ENCODE data around the gene P2RX3. TPM values are rescaled to one million over a fixed set of nuclear protein-coding genes. Genes with fewer than 3 reads are reported as not detected.

Gene P2RX3
- total RNA-seq, 1 donor from 2014 or later = not detected

GRCh38 chr11:57308426-57309060 is 29.6 kb upstream of the P2RX3 start:
- FAIRE-seq = no peak
- Histone ChIP-seq H3K4me1 (ENCODE audit: insufficient read depth, low read length) (peaks cover 52% of the 10 kb centered on the region), H3K27ac (ENCODE audit: low read depth, low read length) (no peak overlapping the region), H3K4me3 (ENCODE audit: insufficient read depth, low read depth, low read length) (no peak overlapping the region), H3K9ac (ENCODE audit: low read length) (no peak overlapping the region), H3K4me2 (ENCODE audit: low read length) (peak overlapping the region; percentile 11), H4K20me1 (ENCODE audit: insufficient read depth, low read length) (peaks cover 80% of the 10 kb centered on the region), H3K9me3 (ENCODE audit: insufficient read depth, low read depth, low read length) (no peaks in the 10 kb centered on the region), H3K27me3 (ENCODE audit: insufficient read depth, low read length) (no peaks in the 10 kb centered on the region), H3K36me3 (ENCODE audit: insufficient read depth, low read length) (peaks cover 22% of the 10 kb centered on the region), H2AFZ (ENCODE audit: low read depth, low read length) (no peak overlapping the region), H3K79me2 (ENCODE audit: insufficient read depth, low read length) (peaks cover 84% of the 10 kb centered on the region)
- TF ChIP-seq, protein P1, sequence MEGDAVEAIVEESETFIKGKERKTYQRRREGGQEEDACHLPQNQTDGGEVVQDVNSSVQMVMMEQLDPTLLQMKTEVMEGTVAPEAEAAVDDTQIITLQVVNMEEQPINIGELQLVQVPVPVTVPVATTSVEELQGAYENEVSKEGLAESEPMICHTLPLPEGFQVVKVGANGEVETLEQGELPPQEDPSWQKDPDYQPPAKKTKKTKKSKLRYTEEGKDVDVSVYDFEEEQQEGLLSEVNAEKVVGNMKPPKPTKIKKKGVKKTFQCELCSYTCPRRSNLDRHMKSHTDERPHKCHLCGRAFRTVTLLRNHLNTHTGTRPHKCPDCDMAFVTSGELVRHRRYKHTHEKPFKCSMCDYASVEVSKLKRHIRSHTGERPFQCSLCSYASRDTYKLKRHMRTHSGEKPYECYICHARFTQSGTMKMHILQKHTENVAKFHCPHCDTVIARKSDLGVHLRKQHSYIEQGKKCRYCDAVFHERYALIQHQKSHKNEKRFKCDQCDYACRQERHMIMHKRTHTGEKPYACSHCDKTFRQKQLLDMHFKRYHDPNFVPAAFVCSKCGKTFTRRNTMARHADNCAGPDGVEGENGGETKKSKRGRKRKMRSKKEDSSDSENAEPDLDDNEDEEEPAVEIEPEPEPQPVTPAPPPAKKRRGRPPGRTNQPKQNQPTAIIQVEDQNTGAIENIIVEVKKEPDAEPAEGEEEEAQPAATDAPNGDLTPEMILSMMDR (IDR thresholded peaks at IDR 0.05; ENCODE audit: insufficient read depth, low read depth, low read length) = no peak
- no peak for TF ChIP-seq EZH2 (IDR thresholded peaks at IDR 0.05; ENCODE audit: insufficient read depth, low read length)
- no peak for DNase-seq (ENCODE audit: low read depth)
- H3K36me3 Mint-ChIP-seq (ENCODE audit: low read depth, unreplicated experiment) = peaks cover 34% of the 10 kb centered on the region
- no peaks in the 10 kb centered on the region for H3K27me3 Mint-ChIP-seq (ENCODE audit: low read depth, unreplicated experiment)
- peak overlapping the region; percentile 80 for H3K27ac Mint-ChIP-seq (ENCODE audit: unreplicated experiment)
- H3K4me3 Mint-ChIP-seq (ENCODE audit: unreplicated experiment) = no peak overlapping the region
- no peaks in the 10 kb centered on the region for H3K9me3 Mint-ChIP-seq (ENCODE audit: unreplicated experiment)
- H3K4me1 Mint-ChIP-seq (ENCODE audit: low read depth, unreplicated experiment) = peaks cover 57% of the 10 kb centered on the region

DNA sequence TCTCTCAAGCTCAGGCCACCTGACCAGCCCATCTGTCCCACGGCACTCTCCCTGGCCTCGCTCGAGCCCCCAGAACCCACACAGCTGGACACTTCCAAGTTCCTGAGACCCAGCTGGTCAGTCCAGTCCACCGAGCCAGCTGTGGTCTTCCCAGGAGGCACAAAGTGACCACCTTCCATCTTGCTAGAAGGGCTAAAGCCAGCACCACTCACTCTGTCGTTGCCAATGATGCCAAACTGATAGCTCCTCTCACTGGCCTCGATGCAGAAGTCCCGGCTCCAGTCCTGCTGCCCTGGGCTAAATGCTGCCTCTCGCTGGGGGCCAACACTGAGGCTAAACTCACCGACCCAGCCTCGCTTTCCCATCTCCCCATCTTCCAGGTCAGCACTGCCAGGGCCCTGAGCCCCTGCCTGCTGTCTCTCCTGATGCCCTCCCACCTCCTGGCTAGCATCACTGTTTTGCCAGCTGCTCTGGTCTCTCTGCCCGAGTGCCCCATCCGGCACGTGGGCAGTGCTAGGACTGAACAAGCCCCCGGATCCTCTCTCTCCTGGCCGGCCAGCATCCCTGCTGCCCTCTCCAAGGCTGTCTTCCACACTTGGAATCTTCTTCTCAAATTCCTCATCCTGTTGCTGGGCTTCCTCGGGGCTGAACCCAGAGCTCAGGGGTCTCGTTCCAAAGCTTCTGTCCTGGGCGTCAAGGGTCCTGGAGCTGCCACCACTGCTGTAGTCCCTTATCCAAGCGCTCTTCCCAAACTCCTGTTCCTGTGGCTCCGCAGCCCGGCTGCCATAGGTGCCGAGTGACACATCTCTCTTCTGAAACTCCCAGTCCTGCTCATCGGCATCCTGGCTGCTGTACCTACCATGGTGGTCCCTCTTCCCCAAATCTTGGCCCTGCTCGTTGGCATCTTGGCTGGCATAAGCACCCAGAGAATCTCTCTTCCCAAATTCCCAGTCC is 28.8 kb upstream of the P2RX3 start:
- Histone ChIP-seq H3K79me2 (ENCODE audit: insufficient read depth, low read length) (peaks cover 78% of the 10 kb centered on the region), H3K9ac (ENCODE audit: low read length) (no peak overlapping the region), H3K4me3 (ENCODE audit: insufficient read depth, low read depth, low read length) (no peak overlapping the region), H2AFZ (ENCODE audit: low read depth, low read length) (no peak overlapping the region), H3K9me3 (ENCODE audit: insufficient read depth, low read depth, low read length) (no peaks in the 10 kb centered on the region), H4K20me1 (ENCODE audit: insufficient read depth, low read length) (peaks cover 79% of the 10 kb centered on the region), H3K4me2 (ENCODE audit: low read length) (peak overlapping the region; percentile 99), H3K27ac (ENCODE audit: low read depth, low read length) (no peak overlapping the region), H3K4me1 (ENCODE audit: insufficient read depth, low read length) (peaks cover 47% of the 10 kb centered on the region), H3K36me3 (ENCODE audit: insufficient read depth, low read length) (peaks cover 22% of the 10 kb centered on the region), H3K27me3 (ENCODE audit: insufficient read depth, low read length) (no peaks in the 10 kb centered on the region)
- no peaks in the 10 kb centered on the region for H3K9me3 Mint-ChIP-seq (ENCODE audit: unreplicated experiment)
- peak overlapping the region; percentile 22 for H3K4me3 Mint-ChIP-seq (ENCODE audit: unreplicated experiment)
- no peak for TF ChIP-seq EZH2 (IDR thresholded peaks at IDR 0.05; ENCODE audit: insufficient read depth, low read length)
- TF ChIP-seq, protein P1 (IDR thresholded peaks at IDR 0.05; ENCODE audit: insufficient read depth, low read depth, low read length) = no peak
- H3K36me3 Mint-ChIP-seq (ENCODE audit: low read depth, unreplicated experiment) = peaks cover 40% of the 10 kb centered on the region
- H3K27me3 Mint-ChIP-seq (ENCODE audit: low read depth, unreplicated experiment) = no peaks in the 10 kb centered on the region
- DNase-seq (ENCODE audit: low read depth) (no peak), FAIRE-seq (no peak)
- peak overlapping the region; percentile 80 for H3K27ac Mint-ChIP-seq (ENCODE audit: unreplicated experiment)
- peaks cover 50% of the 10 kb centered on the region for H3K4me1 Mint-ChIP-seq (ENCODE audit: low read depth, unreplicated experiment)

Measured in astrocyte (in vitro differentiated cells and primary cell).